SK-N-SH treated with all-trans-retinoic acid at 6 μM for 48 hours (cell line): Measurements from ENCODE around the gene ZMIZ1.

Experiments
- ARNTL ChIP-seq: fragments of 450-650 bp; formaldehyde crosslinking; IDR thresholded peaks from 2 replicates; pipeline ENCODE4 v1.5.0; 2020; ENCODE audit warnings: low read depth, mild to moderate bottlenecking, moderate library complexity, borderline replicate concordance
- BACH2 ChIP-seq: fragments of 250-450 bp; sonication (Bioruptor Pico); IDR thresholded peaks from 2 replicates; pipeline ENCODE4 v1.9.0; 2021; ENCODE audit warnings: mild to moderate bottlenecking, borderline replicate concordance
- CSDC2 ChIP-seq: fragments of 250-450 bp; sonication (Bioruptor Pico); IDR thresholded peaks from 2 replicates; pipeline ENCODE4 v1.5.0; 2020; ENCODE audit warnings: mild to moderate bottlenecking, moderate library complexity
- GLIS3 ChIP-seq: fragments of 250-450 bp; sonication (Bioruptor Pico); IDR thresholded peaks from 2 replicates; pipeline ENCODE4 v1.5.0; 2020; ENCODE audit warnings: mild to moderate bottlenecking, moderate library complexity
- ISL1 ChIP-seq: fragments of 250-450 bp; sonication (Bioruptor Pico); IDR thresholded peaks from 2 replicates; pipeline ENCODE4 v2.1.2; 2022; ENCODE audit warnings: mild to moderate bottlenecking, moderate library complexity
- OSR1 ChIP-seq: fragments of 250-450 bp; sonication (Bioruptor Pico); IDR thresholded peaks from 2 replicates; pipeline ENCODE4 v1.8.0; 2022; ENCODE audit warnings: moderate library complexity, mild to moderate bottlenecking, inconsistent platforms
- PPARA ChIP-seq: fragments of 250-450 bp; sonication (Bioruptor Pico); IDR thresholded peaks from 2 replicates; pipeline ENCODE4 v1.5.0; 2020; ENCODE audit warnings: mild to moderate bottlenecking, borderline replicate concordance
- TSHZ2 ChIP-seq: fragments of 250-450 bp; sonication (Bioruptor Pico); IDR thresholded peaks from 2 replicates; pipeline ENCODE4 v1.5.0; 2020; ENCODE audit warnings: mild to moderate bottlenecking, moderate library complexity

- no peak for TF ChIP-seq BACH2
- no peak for TF ChIP-seq PPARA (CRISPR knock-in tag)
- no peak for TF ChIP-seq ISL1 (CRISPR knock-in tag)
- TF ChIP-seq ARNTL (CRISPR knock-in tag) = no peak
- TF ChIP-seq TSHZ2 = no peak
- no peak for TF ChIP-seq OSR1
- TF ChIP-seq CSDC2 (CRISPR knock-in tag) = no peak
- TF ChIP-seq GLIS3 (CRISPR knock-in tag) = no peak
Measured at GRCh38 chr10:79345241-79346011, 276.7 kb downstream of the ZMIZ1 start.
